Fibroblast of mammary gland (primary cell): ENCODE results near the gene SMURF2.

Experiments used
- DNase-seq: peaks from one replicate; pipeline ENCODE4 v3.0.0-alpha.2; 2010; ENCODE audit warnings: low read depth
- H3K4me3 ChIP-seq: 2 replicates; pipeline ENCODE4 v1.5.1; 2011; ENCODE audit warnings: low read depth, mild to moderate bottlenecking, low read length, moderate library complexity; ENCODE audit not compliant: control insufficient read depth
- CTCF ChIP-seq: conservative IDR thresholded peaks from 2 replicates; pipeline ENCODE4 v1.5.1; 2011; ENCODE audit warnings: low read depth, low read length, inconsistent platforms; ENCODE audit not compliant: control insufficient read depth, insufficient read depth

The SMURF2 gene

GRCh38 chr17:64555281-64555680, 106.8 kb downstream of the SMURF2 start:
- H3K4me3 ChIP-seq: no peak overlapping the region
- TF ChIP-seq CTCF: no peak
- DNase-seq: no peak

- no peak for DNase-seq
- no peak for TF ChIP-seq CTCF
- H3K4me3 ChIP-seq: no peak overlapping the region
Observed at GRCh38 chr17:64554028-64554637, 108.0 kb downstream of the SMURF2 start.

- no peak for DNase-seq
- H3K4me3 ChIP-seq: no peak overlapping the region
- no peak for TF ChIP-seq CTCF
Observed at GRCh38 chr17:64551461-64551860, 110.6 kb downstream of the SMURF2 start.

GRCh38 chr17:64547319-64547718, 114.8 kb downstream of the SMURF2 start:
- TF ChIP-seq CTCF: no peak
- no peak for DNase-seq
- no peak overlapping the region for H3K4me3 ChIP-seq

- DNase-seq: no peak
- TF ChIP-seq CTCF: no peak
- H3K4me3 ChIP-seq: no peak overlapping the region
Observed at GRCh38 chr17:64546716-64547115, 115.4 kb downstream of the SMURF2 start.

- no peak for DNase-seq
- H3K4me3 ChIP-seq: no peak overlapping the region
- no peak for TF ChIP-seq CTCF
Observed at GRCh38 chr17:64544742-64545141, 117.4 kb downstream of the SMURF2 start.

- TF ChIP-seq CTCF: no peak
- H3K4me3 ChIP-seq: no peak overlapping the region
- no peak for DNase-seq
Observed at GRCh38 chr17:64540118-64540776, 121.9 kb downstream of the SMURF2 start.
